Uterus (tissue), 4 donors: ENCODE data around the gene FUNDC2. TPM values are rescaled to one million over a fixed set of nuclear protein-coding genes. Genes with fewer than 3 reads are reported as not detected.
A peak's percentile ranks its signal among the peaks of the same experiment; 100 is the strongest.

Experiments
- DNase-seq, 2 donors: peaks; one replicate each; pipeline ENCODE4 v3.0.0-alpha.2; 2019 to 2020
- H3K27ac ChIP-seq, 2 donors: fragments of 200-600 bp; sonication (generic); 1 replicate in 1 of 2; 2 replicates in 1 of 2; pipeline ENCODE4 v1.5.1; 2016 to 2018
- H3K27me3 ChIP-seq, 2 donors: fragments of 200-600 bp; sonication (generic); one replicate each; pipeline ENCODE4 v1.5.1; 2018 to 2019; ENCODE audit warnings: control low read depth in 1 of 2
- H3K36me3 ChIP-seq, 2 donors: fragments of 200-600 bp; sonication (generic); one replicate each; pipeline ENCODE4 v1.5.1; 2019; ENCODE audit warnings: control low read depth in 1 of 2
- H3K4me1 ChIP-seq, 2 donors: fragments of 200-600 bp; sonication (generic); one replicate each; pipeline ENCODE4 v1.5.1; 2018 to 2019; ENCODE audit warnings: control low read depth in 1 of 2
- H3K4me3 ChIP-seq, 2 donors: fragments of 200-600 bp; sonication (generic); 1 replicate in 1 of 2; 2 replicates in 1 of 2; pipeline ENCODE4 v1.5.1; 2018 to 2019; ENCODE audit warnings: mild to moderate bottlenecking in 1 of 2
- H3K9me3 ChIP-seq, 2 donors: fragments of 200-600 bp; sonication (generic); one replicate each; pipeline ENCODE4 v1.5.1; 2019; ENCODE audit warnings: control low read depth in 1 of 2
- CTCF ChIP-seq, 4 experiments: fragments of 200-600 bp in 2 of 4; fragments of 450-650 bp in 2 of 4; sonication (generic) in 2 of 4; IDR thresholded peaks; one replicate each; pipeline ENCODE4 v1.5.1; 2016 to 2019; ENCODE audit warnings: antibody characterized with exemption in 4 of 4, mild to moderate bottlenecking in 2 of 4, moderate library complexity in 1 of 4
- POLR2A ChIP-seq, 2 donors: fragments of 450-650 bp; IDR thresholded peaks; one replicate each; pipeline ENCODE4 v1.6.1; 2016; ENCODE audit warnings: antibody characterized with exemption in 2 of 2, mild to moderate bottlenecking in 1 of 2, moderate library complexity in 1 of 2
- intact Hi-C: fragments of 100-400 bp; cut with DNase I; formaldehyde crosslinking; loops from one replicate; pipeline ENCODE4 v1.15.1; 2023; ENCODE audit warnings: low total_unique reads
- total RNA-seq, 4 donors: library from RNA; depleted of rRNA in 3 of 4; stranded (reverse); fragments of >200 nt in 3 of 4; gene quantifications; one replicate each; pipeline versions ENCODE4 v1.1.0 to v1.2.4, GENCODE V29; 2014 to 2023
- donor health status: DM: yes; HTN: yes; CAD: no.

Gene FUNDC2
- total RNA-seq = 100 to 1,000 TPM in 1 of 4 donors, 10 to 100 TPM in 3; 47.8 to 102 (median 70.7) TPM

- no peaks in the 10 kb centered on the region for H3K4me1 ChIP-seq
- TF ChIP-seq CTCF (IDR thresholded peaks at IDR 0.05) (no peak), POLR2A (IDR thresholded peaks at IDR 0.05) (peak; percentile 49 to 74)
- peak within 1 kb of the TSS; percentile 93 to 96 for H3K27ac ChIP-seq
- intact Hi-C loops = no loop called here
- H3K9me3 ChIP-seq = no peaks in the 10 kb centered on the region
- H3K27me3 ChIP-seq = no peaks in the 10 kb centered on the region
- DNase-seq = peak; percentile 91
- H3K4me3 ChIP-seq = peak within 1 kb of the TSS; percentile 45 to 61
- H3K36me3 ChIP-seq = no peaks in the 10 kb centered on the region
Observed at GRCh38 chrX:155026727-155027508, at the start of gene FUNDC2. Gene FUNDC2, plus strand, starts transcription at chrX:155026844. Its CDS starts 95 bp downstream, at chrX:155026939.

- Histone ChIP-seq H3K27ac (no peak overlapping the region), H3K36me3 (no peaks in the 10 kb centered on the region), H3K4me1 (no peaks in the 10 kb centered on the region), H3K9me3 (peaks cover 0 to 3% of the 10 kb centered on the region in 2 donors), H3K4me3 (no peak overlapping the region), H3K27me3 (no peaks in the 10 kb centered on the region)
- intact Hi-C loops = no loop called here
- DNase-seq = no peak
- no peak for TF ChIP-seq CTCF (IDR thresholded peaks at IDR 0.05)
- TF ChIP-seq POLR2A (IDR thresholded peaks at IDR 0.05) = no peak
Observed at GRCh38 chrX:154979629-154980028, 47.0 kb upstream of the FUNDC2 start.

GRCh38 chrX:154980330-154981115 is 46.1 kb upstream of the FUNDC2 start:
- Histone ChIP-seq H3K4me1 (no peaks in the 10 kb centered on the region), H3K4me3 (peak overlapping the region in 1 of 2 donors; percentile 34), H3K9me3 (peaks cover 0 to 3% of the 10 kb centered on the region in 2 donors), H3K27ac (no peak overlapping the region), H3K36me3 (no peaks in the 10 kb centered on the region), H3K27me3 (no peaks in the 10 kb centered on the region)
- intact Hi-C loops = no loop called here
- TF ChIP-seq POLR2A (IDR thresholded peaks at IDR 0.05) (no peak), CTCF (IDR thresholded peaks at IDR 0.05) (peak; percentile 56 to 73 (median 67))
- peak; percentile 73 to 75 for DNase-seq

- TF ChIP-seq CTCF (IDR thresholded peaks at IDR 0.05) (no peak), POLR2A (IDR thresholded peaks at IDR 0.05) (no peak)
- no peaks in the 10 kb centered on the region for H3K4me1 ChIP-seq
- no peaks in the 10 kb centered on the region for H3K27me3 ChIP-seq
- intact Hi-C loops = no loop called here
- no peak for DNase-seq
- H3K36me3 ChIP-seq = no peaks in the 10 kb centered on the region
- no peak overlapping the region for H3K27ac ChIP-seq
- peaks cover 0 to 3% of the 10 kb centered on the region in 2 donors for H3K9me3 ChIP-seq
- peak overlapping the region in 1 of 2 donors; percentile 34 for H3K4me3 ChIP-seq
Observed at GRCh38 chrX:154981116-154981411, 45.6 kb upstream of the FUNDC2 start.
